NCI-H2029 (cell line): ENCODE measurements around the gene GEMIN7.
A peak's percentile ranks its signal among the peaks of the same experiment; 100 is the strongest.

Experiments used
- DNase-seq: peaks from one replicate; lab custom pipeline; 2025; lab: John Stamatoyannopoulos, UW

The GEMIN7 gene

DNA sequence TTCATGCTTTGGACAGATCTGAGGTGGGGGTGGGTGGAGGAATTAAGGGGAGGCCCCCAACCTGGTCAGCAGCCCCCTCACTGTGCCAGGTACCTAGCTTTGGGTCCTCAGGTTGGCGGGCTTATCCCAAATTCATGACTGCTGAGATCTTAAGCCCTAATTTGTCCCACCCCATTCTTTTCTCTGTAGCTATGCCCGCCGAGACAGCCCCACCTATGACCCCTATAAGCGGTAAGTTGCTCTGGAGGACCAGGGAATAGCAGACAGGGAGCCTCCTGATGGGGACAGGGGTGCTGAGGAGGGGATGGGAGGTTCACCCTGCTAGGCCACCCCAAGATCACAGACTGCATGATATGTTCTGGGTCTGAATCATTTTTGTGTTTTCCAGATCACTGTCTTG is 17.1 kb upstream of the GEMIN7 start:
- no peak for DNase-seq

DNA sequence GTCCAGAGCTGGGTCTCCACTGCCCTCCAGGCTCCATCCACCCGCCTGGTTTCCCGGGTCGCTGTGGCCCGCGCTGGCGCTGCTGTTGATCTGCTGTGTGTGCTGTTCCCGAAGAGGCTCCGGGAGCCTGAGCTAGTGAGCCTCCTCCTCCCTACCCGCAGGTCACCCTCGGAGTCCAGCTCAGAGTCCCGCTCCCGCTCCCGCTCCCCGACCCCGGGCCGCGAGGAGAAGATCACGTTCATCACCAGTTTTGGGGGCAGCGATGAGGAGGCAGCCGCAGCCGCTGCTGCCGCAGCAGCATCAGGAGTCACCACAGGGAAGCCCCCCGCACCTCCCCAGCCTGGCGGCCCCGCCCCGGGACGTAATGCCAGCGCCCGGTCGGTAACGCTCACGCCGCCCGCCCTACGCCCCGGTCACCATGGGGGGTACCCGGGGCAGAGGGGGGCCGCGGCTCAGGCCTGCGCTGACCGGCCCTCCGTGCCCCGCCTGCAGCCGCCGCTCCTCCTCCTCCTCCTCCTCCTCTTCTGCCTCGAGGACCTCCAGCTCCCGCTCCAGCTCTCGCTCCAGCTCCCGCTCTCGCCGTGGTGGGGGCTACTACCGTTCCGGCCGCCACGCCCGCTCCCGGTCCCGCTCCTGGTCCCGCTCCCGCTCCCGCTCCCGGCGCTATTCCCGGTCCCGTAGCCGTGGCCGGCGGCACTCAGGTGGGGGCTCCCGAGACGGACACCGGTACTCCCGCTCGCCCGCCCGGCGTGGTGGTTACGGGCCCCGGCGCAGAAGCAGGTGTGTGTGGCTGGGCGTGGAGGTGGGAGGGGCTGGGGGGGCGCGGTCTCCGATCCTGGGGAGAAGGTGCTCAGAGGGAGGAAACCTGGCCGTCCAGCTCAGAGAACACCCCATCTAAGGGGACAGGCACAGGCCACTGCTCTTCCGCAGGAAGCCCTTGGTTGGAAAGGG is 14.9 kb upstream of the GEMIN7 start:
- no peak for DNase-seq

DNA sequence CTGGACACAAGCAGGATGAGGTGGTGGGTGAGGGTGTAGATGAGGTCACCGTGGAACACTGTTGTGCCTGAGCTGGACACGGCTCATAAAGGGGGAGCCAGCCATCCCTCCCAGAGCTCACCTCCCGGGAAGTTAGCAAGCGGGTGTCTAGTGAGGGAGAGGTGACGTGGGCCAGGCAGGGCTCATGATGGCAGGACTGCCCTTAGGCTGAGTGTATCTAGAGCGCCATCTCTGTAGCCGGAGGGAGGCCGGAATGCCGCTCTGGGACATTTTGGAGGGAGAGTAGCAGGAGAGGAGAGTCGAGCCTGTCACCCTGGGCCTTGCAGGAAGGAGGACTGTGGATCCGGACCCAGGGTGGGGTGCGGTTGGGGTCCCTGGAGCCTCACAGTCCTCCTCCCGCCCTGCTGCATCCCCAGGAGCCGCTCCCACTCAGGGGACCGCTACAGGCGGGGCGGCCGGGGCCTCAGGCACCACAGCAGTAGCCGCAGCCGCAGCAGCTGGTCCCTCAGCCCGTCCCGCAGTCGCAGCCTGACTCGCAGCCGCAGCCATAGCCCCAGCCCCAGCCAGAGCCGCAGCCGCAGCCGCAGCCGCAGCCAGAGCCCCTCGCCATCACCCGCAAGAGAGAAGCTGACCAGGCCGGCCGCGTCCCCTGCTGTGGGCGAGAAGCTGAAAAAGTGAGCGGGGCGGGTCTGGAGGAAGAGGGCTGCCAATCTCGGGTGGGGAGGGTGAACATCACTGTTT is 12.0 kb upstream of the GEMIN7 start:
- DNase-seq = no peak

- DNase-seq = no peak
Observed at GRCh38 chr19:45068041-45068440, 11.0 kb upstream of the GEMIN7 start.

- DNase-seq = no peak
Observed at GRCh38 chr19:45069056-45069455, 10.0 kb upstream of the GEMIN7 start.

DNA sequence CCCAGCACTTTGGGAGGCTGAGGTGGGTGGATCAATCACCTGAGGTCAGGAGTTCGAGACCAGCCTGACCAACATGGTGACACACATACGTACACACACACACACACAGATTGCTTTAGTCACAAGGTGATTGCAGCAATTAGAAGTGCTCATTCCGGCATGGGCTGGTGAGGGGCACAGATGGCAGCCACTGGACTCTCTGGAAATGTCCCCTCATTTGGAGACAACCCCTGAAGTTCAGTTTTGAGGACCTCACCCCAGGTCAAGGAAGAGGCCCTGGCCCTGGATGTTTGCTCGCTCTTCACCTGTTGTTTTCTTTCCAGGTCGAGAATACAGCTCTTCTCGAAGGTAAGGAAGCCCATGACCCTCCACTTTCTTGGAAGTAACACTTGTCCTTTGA is 8.8 kb upstream of the GEMIN7 start:
- DNase-seq = no peak

GRCh38 chr19:45070861-45071544 is 8.1 kb upstream of the GEMIN7 start:
- no peak for DNase-seq

- no peak for DNase-seq
Observed at GRCh38 chr19:45071545-45071938, 7.5 kb upstream of the GEMIN7 start.

- no peak for DNase-seq
Observed at GRCh38 chr19:45071969-45072790, 6.9 kb upstream of the GEMIN7 start.

DNA sequence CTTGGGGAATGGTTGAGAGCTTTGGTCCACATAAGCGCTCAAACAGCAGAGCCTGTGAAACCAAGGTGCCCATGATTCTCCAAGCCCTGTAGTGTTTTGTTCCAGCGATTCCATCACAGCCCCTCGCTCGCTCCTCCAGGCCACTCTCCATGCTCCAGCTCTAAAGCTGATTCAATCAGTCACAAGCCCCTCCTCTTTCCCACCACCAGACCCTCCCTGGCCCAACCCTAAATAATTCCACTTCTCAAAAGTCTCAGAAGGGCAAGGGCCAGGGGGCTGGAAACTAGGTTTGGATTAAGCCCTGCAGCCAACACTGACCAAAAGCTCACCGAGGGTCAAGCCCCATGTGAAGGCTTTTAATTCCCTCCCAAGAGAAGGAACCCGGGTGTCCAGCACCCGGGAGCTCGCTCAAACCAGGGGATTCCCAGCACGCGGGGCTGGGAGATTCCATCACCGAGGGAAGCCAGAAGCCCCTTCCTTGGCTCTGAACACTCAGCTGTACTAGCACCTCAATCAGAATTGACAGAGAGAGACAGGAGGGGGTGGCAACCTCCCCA is 4.2 kb upstream of the GEMIN7 start:
- DNase-seq = no peak

- DNase-seq = peak; percentile 58
Observed at GRCh38 chr19:45075301-45076028, 3.6 kb upstream of the GEMIN7 start.

DNA sequence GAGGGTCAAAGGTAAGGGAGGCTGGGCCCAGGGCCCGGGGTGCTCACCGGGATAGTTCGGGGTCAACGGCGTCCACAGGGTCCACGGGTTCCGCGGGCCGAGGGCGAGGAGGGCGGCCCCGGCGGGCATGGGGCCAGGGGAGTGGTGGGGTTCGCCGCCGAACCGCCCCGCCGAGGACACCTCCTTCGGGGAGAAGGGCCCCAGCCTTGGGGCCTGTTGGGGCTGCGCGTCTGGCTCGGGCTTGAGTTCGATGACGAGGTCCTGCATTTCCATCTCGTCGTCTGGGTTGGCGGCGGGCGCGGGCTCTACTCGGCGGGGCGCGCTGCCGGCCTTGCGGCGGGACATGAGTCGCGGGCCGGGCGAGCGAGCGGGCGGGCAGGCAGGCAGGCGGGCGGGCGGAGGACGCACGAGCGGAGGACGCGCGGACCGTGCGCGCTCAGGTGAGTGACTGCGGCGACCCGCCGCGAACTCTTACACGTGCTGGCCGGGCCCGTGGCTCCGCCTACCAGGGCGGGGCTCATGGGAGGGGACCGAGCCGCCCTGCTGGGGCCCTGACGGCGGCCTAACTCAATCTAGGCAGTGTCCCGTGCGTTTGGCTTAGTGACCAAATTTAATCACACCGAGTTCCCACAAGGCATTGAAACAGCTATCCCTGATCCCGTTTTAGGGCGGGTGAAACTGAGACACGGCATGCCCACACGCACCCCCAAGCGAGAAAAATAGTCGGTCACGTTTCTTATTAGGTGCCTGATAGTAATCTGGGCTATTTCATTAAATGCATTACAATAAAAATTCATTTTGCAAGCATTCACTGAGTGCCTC is 2.8 kb upstream of the GEMIN7 start, which contains the start of gene ZNF296:
Gene ZNF296, minus strand, starts transcription at position 450 of the 822 bp plus-strand sequence. Its CDS starts 105 bp downstream, at position 345.
- peak; percentile 68 for DNase-seq

- DNase-seq = no peak
Observed at GRCh38 chr19:45076851-45077730, 2.0 kb upstream of the GEMIN7 start.

DNA sequence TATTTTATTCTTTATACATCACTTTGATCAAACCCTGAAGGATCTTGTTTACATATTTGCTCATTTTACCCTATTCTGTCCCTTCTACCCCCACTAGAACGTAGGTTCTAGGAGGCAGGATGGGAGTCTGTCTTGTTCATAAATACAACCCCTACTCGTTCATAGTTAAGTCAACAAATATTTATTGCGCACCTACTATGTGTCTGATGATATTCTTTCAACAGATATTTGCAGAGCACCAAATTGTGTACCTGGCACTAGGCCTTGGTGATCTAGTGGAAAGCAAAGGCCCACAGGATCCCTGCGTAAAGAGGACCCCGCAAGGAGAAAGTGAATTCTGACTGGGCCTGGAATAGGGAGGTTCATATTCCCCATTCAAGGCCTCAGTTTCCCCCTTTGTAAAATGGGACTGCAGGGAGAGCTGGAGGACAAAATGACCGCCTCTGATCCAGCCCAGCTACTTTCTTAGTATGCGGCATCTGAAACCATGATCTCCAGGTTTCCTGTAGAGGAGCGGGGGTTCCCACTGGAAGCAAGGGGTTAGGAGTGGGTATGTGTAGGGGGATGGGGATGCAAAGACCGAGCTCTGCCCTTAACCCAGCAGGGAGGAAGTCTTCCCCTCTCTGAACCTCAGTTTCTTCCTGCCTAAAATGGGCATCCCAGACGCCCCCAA is 534 bp upstream of the GEMIN7 start:
- no peak for DNase-seq

GRCh38 chr19:45079911-45080370 is 881 bp downstream of the GEMIN7 start:
- DNase-seq = no peak

DNA sequence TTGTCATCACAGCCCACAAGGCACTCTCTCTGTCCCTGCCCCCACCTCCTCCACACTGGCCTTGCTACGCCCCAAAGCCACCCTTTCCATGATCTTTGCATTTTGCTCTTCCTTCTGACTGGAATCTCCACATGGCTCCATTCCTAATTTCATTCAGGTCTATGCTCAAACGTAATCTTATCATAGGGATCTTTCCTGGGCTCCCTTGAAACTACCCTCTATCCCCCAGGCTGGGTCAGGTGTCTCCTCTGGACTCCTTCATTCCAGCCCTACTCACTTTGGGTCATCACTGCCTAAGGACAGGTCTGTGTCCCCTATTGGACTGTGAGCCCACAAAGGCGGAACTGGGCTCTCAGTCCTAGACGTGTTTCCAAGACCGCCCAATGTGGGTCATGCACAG is 3.1 kb downstream of the GEMIN7 start:
- no peak for DNase-seq

DNA sequence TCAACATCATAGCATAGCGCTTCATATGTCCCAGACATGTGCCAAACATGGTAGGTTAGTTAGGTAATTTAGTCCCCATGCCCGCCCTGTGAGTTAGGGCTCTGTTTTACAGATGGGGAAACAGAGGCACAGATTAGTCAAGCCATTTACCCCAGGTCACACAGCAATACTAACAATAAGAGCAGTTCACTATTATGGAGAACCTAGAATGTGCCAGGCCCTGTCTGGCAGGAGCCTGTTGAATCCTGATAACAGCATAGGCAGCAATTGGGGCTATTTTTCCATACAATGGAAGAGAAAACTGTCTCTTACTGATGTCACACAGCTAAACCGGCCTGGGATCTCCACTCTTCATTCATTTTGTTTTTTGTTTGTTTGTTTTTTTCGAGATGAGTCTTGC is 7.4 kb downstream of the GEMIN7 start:
- no peak for DNase-seq

DNA sequence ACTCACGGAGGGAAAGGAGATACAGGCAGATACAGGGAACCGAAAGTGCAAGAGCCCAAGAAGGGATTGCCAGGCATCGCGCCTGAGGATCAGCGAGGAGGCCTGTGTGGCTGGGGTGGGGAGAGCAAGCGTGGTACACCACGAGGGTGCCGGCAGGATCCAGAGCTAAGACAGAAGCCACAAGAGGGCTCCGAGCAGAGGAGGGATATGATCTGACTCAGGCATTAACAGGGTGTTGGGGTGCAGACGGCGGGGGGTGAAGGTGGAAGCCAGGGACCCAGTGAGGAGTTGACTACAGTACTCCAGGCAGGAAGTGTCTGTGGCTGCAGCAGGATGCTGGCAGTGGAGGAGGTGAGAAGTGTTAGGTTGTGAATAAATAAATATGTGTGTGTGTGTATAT is 8.5 kb downstream of the GEMIN7 start:
- no peak for DNase-seq
